Measurements from ENCODE around the gene RPA1.
A peak's percentile ranks its signal among the peaks of the same experiment; 100 is the strongest.

RPA1 gene

DNA sequence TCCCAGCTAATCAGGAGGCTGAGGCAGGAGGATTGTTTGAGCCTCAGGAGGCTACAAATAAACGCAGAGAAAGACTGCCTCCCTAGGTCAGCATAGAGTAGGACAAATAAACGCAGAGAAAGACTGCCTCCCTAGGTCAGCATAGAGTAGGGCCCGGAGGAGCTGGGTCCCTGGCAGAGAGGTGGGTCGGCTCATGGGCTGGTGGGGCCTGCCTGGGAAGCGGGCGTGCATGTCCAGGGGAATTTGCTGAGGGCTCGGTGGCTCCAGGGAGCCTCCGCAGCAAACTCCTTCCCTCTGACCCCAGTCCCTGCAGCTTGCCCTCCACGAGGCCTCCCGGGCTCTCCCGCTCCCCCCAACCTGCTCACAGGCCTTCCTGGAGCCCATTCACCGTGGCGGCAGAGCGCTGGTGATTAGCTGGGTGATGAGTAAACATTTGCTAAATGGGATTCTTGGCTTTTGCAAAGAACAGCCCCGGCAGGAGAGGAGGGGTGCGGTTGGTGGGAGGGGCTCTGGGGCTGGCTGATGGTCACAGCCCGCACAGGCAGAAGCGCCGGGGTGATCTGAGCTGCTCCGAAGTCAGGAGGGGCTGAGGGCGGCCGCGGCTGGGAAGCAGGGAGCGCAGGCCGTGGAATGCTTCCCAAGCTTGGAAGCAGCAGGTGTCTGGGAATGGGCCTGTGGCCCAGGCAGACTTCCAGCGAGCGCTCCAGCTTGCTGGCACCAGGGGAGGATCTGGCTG is 102.2 kb downstream of the RPA1 start:
- no peak for FAIRE-seq
- no peak for DNase-seq (ENCODE audit: insufficient read length, low spot score)

DNA sequence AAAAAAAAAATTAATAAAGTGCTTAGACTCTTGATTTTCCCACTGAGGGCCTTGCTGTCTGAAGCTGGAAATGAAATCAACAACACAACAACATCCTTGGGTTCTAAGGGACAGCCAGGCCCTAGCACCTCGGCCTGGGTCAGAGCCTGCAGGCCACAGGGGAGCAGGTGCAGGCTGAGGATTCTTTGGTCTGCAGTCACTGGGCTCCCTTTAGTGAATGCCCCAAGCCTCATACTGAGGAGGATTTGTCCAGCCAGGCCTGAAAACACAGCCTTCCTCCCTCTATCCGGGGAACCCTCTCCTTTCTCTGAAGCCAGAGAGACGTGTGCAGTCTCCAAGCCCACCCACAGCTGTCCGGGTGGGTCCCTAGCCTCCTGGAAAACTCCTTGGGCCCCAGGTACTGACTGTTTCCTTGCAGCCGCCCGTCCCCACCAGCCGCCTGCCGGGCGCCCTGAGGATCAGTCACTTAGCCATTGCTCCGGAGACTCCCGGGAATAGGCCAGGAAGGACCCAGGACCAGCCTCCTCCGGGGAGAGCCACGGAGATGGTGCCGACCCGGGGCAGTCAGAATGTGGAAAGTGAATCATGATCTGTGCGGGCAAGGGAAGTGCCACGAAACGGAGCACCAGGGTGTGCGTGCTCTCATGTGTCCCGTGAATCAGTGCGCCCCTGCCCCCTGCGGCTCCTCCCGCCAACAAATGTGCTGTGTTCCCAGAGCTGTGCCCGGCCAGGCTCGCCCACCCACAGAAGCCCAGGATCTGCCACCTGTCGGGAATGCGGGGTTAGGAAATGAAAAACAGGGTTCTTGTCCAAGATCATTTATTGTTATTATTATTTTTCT is 104.3 kb downstream of the RPA1 start:
- FAIRE-seq, result no peak
- DNase-seq (ENCODE audit: insufficient read length, low spot score), result peak; percentile 32
- TF ChIP-seq, protein P1, sequence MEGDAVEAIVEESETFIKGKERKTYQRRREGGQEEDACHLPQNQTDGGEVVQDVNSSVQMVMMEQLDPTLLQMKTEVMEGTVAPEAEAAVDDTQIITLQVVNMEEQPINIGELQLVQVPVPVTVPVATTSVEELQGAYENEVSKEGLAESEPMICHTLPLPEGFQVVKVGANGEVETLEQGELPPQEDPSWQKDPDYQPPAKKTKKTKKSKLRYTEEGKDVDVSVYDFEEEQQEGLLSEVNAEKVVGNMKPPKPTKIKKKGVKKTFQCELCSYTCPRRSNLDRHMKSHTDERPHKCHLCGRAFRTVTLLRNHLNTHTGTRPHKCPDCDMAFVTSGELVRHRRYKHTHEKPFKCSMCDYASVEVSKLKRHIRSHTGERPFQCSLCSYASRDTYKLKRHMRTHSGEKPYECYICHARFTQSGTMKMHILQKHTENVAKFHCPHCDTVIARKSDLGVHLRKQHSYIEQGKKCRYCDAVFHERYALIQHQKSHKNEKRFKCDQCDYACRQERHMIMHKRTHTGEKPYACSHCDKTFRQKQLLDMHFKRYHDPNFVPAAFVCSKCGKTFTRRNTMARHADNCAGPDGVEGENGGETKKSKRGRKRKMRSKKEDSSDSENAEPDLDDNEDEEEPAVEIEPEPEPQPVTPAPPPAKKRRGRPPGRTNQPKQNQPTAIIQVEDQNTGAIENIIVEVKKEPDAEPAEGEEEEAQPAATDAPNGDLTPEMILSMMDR (IDR thresholded peaks at IDR 0.05; ENCODE audit: insufficient read depth, missing control alignments), result no peak

More for the DNA sequence above, 102.2 kb downstream of the RPA1 start:
- TF ChIP-seq, protein P1 (IDR thresholded peaks at IDR 0.05; ENCODE audit: insufficient read depth, missing control alignments), result no peak

DNA sequence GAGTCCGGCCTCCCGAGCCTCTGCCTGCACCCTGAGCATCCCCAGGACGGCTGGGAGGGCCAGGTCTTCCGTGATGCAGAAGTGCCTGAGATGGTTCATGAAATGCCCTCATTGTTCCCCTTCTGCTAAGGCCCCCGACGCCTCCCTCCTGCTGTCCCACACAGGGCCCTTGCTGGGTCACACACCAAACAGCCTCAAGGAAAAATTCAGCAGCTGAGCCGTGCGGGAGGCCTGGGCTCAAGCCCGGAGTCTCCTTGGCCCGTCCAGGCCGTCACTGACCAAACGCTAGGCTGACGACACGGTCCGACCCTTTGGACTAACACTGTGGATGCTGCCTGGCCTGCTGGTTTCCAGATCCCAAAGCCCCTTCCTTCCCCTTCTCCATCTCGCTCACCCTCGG is 105.1 kb downstream of the RPA1 start:
- FAIRE-seq (no peak), DNase-seq (ENCODE audit: insufficient read length, low spot score) (peak; percentile 9)
- TF ChIP-seq, protein P1 (IDR thresholded peaks at IDR 0.05; ENCODE audit: insufficient read depth, missing control alignments), result no peak

DNA sequence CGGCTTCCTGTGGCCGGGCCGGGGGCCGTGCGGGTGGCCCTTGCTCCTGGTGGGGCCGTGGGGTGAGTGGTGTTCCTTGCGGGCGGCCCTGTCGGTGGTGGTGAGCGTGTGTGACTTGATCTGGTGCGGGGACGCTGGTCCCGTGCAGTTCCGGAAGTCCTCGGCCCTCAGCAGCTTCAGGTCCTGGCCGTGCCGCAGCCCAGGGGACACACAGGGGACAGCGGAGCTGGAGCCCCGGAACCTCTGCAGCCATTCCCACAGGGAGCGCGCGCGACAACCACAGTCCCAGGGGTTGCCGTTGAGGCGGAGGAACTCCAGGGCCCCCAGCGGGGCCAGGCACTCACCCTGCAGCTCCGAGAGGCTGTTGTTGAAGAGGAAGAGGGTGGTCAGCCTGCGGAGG is 107.0 kb downstream of the RPA1 start:
- no peak for FAIRE-seq
- TF ChIP-seq, protein P1 (IDR thresholded peaks at IDR 0.05; ENCODE audit: insufficient read depth, missing control alignments), result no peak
- DNase-seq (ENCODE audit: insufficient read length, low spot score), result no peak

DNA sequence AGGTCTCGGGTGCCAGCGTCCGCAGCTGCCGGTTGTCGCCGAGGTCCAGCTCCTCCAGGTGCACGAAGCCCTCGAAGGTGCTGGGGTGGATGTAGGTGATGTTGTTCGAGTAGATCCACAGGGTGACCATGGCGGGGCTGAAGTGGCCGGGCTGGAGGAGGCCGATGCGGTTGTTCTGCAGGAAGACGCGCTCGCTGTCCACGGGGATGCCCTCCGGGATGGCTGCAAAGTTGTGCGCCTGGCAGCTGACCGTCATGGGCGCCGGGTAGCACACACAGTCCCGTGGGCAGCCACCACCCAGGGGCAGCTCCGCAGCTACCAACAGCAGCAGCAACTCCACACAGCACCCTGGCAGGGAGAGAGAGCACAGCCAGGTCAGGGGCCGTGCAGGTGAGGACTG is 107.7 kb downstream of the RPA1 start:
- TF ChIP-seq, protein P1 (IDR thresholded peaks at IDR 0.05; ENCODE audit: insufficient read depth, missing control alignments), result no peak
- FAIRE-seq, result no peak
- DNase-seq (ENCODE audit: insufficient read length, low spot score), result peak; percentile 13

DNA sequence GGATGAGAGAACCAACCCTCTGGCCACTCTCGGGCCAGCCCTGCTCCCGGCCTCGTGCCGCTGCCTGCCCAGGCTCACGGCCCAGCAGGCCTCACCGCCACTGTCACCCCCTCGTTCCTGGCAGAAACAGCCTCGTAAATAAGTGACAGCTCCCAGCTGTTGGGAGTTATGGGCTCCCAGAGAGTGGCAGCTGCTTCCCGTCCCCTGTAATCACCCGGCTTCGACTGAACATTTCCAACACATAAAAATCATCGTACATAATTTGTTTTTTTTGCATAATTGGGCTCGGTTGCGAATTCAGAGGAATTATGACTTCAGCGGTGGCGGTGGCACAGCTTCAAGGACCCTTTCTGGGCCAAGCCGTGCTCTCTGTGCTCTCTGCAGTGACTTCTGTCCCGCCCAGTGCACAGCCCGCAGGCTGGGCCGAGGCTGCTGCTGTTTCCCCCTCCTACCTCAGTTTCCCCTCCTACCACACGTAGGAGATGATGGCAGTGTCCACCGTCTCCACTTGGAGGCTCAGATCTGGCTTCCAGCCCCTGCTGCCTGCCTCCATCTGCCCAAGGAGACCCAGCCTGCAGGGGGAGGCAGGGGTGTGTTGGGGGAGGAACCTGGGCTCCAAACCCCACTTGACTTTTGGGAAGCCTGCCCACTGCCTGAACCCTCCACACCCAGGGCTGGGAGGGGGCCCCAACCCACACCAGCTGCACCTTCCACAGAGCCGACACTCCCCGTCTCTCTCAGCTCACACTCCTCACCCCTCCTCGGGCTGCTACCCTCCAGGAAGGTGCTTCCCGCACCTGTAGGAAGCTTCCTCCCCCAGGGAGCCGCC is 110.4 kb downstream of the RPA1 start:
- TF ChIP-seq, protein P1 (IDR thresholded peaks at IDR 0.05; ENCODE audit: insufficient read depth, missing control alignments), result no peak
- FAIRE-seq (no peak), DNase-seq (ENCODE audit: insufficient read length, low spot score) (peak; percentile 15)

Measured in D721Med (cell line).